Stimulated activated CD8-positive, alpha-beta memory T cell treated with anti-CD3 and anti-CD28 coated beads, Interleukin-7, amount 100 ng/mL, for 4 hours (primary cell): ENCODE measurements around the gene CCDC127.
"Not testable (repeated sequence)": the region's sequence is repeated elsewhere in the genome, so short reads cannot be mapped to it uniquely, and the experiment has no call there.

ENCODE experiments used
- DNase-seq, 2 donors: peaks; one replicate each; pipeline ENCODE4 v3.0.0-alpha.2; 2020; ENCODE audit warnings: low read depth in 2 of 2

CCDC127 gene

DNA sequence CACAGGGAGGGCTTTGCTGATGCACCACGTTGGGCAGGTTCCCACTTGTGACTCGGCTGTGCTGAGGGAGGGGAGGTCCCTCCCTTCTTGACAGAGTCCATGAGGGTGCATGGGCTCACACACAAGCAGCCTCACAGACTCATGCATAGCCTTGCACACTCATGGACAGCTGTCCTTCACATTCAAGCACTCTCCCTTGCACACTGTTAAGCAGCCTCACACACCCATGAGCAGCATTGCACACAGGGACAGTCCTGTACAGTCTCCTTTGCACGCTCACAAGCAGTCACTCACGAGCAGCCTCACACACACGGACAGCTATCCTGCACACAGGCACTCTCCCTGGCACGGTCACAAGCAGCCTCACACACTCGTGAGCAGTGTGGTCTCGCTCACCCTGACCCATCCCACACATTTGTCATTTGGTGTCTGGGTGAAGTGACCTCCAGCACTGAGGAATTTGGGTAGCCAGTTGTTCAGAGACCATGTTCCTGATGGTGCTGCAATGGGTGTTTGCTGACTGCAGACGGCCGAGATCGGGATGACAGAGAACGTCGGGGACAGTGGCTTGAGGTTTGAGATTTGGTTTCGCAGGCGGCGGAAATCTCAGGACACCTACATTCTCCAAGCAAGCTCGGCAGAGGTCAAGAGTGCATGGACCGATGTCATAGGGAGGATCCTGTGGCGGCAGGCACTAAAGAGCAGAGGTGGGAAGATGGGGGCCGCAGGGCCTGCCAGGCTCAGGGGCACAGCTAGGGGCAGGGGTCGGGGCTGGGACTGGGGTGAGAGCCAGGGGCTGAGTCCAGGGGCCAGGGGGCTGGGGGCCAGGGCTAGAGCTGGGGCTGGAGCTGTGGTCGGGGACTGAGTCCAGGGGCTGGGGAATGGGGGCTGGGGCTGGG, 44.3 kb downstream of the CCDC127 start:
- DNase-seq: no peak

DNA sequence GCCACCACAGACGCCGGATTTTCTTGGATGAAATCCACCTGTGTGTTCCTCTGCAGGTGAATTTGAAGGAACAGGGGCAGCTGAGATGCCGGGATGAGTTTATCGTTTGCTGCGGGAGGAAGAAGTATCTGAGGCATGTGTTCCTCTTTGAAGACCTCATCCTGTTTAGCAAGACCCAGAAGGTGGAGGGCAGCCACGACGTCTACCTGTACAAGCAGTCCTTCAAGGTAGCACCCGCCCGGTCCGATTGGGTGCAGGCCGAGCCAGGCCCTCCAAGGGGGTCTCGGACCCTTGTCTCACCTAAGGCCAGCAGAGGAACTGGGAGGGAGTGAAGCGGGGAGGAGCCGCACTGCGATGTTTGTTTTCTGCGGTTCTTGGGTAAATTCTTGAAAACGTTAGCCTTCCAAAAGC, 45.1 kb downstream of the CCDC127 start:
- no peak for DNase-seq

DNA sequence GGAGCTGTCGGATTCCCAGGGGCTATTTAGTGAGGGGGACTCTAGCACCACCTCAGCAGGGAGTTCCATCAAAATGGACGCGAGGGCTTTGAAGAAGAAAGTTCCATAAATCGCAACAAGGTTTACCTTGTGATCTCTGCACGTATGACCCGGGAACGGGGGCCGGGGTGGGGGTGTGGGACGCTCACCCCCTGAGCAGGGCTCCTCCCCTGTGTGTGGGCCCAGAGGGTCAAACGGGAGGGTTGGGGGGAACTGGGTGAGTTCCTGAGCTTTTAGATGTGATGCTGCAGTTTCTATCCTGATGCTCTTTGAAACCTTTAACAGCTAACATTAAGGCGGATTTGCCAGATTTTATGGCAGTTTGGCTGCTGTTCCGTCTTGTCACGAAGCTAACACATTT, 45.5 kb downstream of the CCDC127 start:
- no peak for DNase-seq

DNA sequence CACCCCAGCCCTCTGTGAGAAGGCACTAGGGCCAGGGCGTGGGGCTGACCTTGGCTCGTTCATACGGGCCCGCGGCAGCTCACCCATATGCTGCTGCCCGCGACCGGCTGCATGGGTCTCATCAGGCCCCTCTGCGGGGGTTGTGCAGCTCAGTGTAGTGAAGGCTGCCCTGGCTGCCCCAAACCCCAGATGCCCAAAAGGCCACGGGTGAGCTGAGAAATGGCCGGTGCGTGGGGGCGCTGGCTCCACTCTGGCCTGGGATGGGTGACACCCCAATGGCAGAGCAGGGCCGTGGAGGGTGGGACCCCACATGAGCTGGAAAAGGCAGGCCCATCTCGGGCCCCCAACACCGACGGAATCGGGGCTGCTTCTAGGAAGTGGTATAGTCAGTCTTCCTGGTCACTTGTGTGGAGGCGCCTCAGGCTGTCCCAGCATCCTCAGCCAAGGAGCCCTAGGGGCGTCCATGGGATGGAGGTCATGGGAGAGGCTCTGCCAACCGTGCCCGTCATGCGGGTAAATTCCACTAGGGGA, 46.1 kb downstream of the CCDC127 start:
- no peak for DNase-seq

- no peak for DNase-seq
These were observed 46.8 kb downstream of the CCDC127 start for GRCh38 chr5:170971-171800.

GRCh38 chr5:169728-170094, 48.2 kb downstream of the CCDC127 start:
- DNase-seq: no peak

- DNase-seq: no peak
These were observed 48.8 kb downstream of the CCDC127 start for GRCh38 chr5:169071-169727.

- DNase-seq: no peak
These were observed 49.8 kb downstream of the CCDC127 start for GRCh38 chr5:167982-168660.

DNA sequence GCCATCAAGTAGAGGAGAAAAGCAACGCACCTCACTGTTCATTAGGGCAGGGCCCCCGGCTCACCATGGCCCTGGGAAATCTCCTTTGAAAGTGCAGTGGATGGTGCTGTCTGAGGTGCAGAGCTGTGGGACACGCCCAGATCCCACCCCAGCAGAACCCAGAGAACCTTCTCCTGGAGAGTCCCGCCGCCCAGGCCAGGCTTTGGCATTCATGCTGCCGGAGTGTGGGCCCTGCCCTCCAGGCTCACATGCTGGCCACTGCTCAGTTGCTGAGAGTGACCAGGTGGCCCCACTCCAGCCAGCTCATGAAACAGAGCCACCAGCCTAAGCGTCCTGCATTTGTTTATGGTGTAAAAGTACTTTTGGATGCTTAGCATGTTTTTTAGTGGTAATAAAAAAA, 50.4 kb downstream of the CCDC127 start:
- no peak for DNase-seq

DNA sequence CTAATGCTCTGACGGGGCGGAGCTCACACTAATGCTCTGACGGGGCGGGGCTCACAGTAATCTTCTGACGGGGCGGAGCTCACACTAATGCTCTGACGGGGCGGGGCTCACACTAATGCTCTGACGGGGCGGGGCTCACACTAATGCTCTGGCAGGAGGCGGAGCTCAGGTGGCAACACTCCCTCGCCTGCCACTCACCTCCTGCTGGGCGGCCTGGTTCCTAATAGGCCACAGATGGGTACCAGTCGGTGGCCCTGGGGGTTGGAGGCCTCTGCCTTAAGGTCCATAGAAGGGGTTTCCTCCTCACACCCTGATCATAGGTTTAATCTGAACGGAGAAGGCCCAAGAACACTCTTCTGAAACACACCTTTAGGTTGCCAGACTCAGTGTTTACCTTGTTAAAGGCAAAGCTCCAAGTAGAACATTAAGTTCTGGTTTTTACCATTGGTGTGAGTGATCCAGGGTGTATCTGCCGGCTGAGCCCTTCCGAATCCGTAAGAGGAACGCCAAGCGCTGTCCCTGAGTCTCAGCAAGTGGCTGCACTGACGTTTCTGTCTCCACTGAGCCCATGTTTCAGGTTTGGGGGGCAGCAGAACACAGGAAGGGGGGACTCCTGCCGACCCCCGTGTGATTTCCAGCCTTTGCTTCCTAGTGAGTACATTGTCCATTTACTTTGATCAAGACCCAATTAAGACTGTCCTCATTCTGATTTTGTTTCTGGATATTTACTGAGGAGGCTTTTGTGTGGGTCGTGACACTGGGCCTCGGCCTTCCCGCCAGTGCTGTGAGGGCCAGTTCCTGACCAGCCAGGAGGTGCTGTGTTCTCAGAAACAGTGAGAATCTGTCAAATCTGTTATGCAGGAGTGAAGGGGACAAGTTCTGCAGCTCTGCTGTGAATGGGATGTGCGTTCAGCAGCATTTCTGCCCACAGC, 51.2 kb downstream of the CCDC127 start:
- DNase-seq: no peak

- not testable (repeated sequence) for DNase-seq
These were observed 53.2 kb downstream of the CCDC127 start for GRCh38 chr5:164783-165182.

DNA sequence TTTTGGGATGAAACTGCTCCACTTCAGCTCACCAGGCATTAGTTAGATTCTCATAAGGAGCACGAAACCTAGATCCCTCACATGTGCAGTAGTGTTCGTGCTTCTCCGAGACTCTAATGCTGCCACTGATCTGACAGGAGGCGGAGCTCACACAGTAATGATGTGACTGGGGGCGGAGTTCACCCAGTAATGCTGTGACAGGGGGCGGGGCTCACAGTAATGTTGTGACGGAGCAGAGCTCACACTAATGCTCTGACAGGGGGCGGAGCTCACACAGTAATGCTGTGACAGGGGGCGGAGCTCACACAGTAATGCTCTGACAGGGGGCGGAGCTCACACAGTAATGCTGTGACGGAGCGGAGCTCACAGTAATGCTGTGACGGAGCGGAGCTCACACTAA, 53.7 kb downstream of the CCDC127 start:
- no peak for DNase-seq

DNA sequence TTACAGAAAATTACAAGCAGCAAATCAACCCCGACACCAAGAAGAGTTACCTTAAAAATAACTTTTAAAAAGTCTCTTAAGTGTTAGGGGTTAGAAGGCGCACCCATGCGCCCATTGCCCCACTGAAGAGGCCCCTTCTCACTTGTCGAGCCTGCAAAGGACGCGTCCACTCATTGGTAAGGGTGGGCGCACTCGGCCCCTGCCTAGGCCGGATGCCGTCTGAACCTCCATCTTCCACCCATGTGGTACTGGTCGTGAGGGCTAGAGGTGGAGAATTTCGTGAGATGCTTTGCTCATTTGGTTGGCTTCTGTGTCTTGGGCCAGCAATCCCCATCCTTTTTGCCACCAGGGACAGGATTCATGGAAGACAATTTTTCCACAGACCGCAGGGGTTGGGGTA, 54.1 kb downstream of the CCDC127 start:
- no peak for DNase-seq

GRCh38 chr5:163338-163620, 54.7 kb downstream of the CCDC127 start:
- no peak for DNase-seq

DNA sequence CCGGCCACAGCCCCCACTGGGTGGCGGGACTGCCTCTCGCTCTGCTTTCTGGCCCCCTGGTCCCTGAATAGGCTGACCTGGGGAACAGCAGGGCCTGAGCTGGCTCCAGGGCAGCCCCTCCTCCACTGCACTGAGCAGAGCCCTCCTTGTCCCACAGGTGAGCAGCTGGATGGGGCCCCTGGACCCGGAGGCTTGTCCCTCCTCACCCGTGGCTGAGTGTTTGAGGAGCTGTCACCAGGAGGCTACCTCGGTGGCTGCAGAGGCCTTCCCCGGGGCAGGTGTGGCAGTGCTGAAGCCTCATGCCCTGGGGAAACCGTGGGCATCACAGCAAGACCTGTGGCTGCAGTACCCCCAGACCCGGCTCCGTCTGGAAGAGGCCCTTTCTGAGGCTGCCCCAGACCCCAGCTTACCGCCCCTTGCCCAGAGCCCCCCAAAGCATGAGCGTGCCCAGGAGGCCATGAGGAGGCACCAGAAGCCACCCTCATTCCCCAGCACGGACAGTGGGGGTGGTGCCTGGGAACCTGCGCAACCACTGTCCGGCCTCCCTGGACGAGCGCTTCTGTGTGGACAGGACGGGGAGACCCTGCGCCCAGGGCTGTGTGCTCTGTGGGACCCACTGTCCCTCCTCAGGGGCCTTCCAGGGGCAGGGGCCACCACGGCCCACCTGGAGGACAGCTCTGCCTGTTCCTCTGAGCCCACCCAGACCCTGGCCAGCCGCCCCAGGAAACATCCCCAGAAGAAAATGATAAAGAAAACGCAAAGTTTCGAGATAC, 55.2 kb downstream of the CCDC127 start:
- no peak for DNase-seq

DNA sequence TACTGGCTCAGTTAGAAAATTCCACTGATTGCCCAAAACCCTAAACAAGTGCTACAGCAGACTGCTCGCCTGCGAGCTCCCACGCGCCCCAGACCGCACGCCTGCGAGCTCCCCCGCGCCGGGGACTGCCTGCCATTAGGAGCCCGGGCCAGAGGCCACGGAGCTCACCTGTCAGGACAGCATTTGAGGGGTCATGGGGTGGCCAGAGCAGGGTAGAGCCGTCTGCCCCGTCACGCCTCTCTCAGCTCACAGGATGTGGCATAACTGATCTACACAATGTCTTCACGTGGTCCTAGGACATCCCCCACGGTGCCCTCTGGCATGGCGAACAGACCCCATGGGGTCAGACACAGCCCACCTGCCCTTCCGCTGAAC, 55.8 kb downstream of the CCDC127 start:
- DNase-seq: no peak

- no peak for DNase-seq
These were observed 56.2 kb downstream of the CCDC127 start for GRCh38 chr5:161803-162110.

- DNase-seq: no peak
These were observed 56.8 kb downstream of the CCDC127 start for GRCh38 chr5:160921-161802.

DNA sequence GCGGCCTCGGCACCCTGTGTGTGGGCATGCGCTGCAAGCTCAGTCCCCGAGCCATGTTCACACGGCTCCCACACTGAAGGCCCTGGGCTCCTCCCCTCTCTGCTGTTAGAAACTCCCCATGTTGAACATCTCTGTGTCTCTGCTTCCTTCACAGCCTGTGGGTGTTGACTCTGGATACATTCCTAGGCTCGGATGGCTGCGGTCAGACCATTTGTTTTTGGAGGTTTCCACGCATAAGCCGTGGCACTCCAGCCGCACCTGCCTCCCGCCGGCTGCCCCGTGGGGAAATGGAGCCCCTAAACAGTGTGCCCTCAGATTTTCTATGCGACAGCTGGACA, 57.8 kb downstream of the CCDC127 start:
- no peak for DNase-seq
